ENCODE measurements around the gene COG8.

COG8 gene

GRCh38 chr16:69345923-69346322 is 6.6 kb upstream of the COG8 start:
- no peak for DNase-seq (ENCODE audit: low spot score)

DNA sequence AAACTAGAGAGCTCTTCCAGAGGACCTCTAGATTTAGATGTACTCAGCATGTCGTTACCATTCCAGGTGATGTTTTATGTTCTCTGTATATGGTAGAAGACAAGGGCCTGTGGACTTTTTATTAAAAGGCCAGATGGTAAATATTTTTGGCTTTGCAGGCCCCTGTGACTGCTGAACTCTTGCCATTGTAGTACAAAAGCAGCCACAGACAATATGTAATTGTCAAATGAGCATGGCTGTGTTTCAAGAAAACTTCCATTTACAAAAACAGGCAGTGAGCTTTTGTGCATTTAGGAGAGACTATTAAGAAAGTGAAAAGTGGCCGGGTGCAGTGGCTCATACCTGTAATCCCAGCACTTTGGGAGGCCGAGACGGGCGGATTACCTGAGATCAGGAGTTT is 4.8 kb upstream of the COG8 start:
- no peak for DNase-seq (ENCODE audit: low spot score)

GRCh38 chr16:69340095-69340644 is 806 bp upstream of the COG8 start:
- DNase-seq (ENCODE audit: low spot score): no peak

GRCh38 chr16:69338557-69339288 is 641 bp downstream of the COG8 start:
- no peak for DNase-seq (ENCODE audit: low spot score)

- no peak for DNase-seq (ENCODE audit: low spot score)
These were observed 4.7 kb downstream of the COG8 start for GRCh38 chr16:69334696-69335095.

DNA sequence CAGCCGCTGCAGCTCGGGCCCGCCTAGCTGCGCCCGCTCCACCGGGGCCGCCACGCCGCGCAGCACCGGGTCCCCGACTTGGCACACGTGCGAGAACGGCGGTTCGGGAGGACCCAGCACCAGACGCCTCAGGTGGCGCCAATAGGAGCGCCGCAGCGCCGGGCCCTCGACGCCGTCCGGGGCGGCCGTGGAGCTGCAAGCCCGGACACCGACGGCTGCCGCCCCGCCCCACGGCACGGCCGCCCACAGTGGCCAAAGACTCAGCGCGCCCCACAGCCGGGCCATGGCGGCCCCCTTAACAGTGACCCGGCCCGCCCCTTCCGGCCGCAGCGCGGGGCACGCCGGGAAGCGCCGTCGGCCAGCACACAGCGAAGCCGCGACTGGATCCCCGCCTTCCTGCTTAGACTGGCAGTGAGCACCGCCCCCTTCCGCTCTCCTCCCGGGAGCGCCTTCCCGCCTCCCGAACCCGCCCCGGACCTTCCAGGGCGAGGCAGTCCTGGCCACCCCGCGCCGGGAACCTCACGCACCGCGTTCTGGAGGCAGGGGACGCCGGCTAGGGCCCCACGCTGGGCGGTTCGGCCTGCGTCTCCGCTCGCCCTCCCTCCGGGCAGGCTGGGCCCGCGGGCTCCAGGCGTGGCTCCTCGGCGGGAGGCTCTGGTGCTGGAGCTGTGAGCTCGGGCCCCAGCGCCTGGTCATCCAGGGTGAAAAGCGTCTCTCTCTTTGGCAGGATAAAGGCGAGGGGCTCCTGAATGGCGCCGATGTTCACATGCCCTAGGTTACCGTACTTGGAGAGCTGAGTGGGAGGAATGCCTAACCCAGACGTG is 8.9 kb downstream of the COG8 start, which contains the start of gene PDF:
Gene PDF, minus strand, starts transcription at position 303 of the 824 bp plus-strand sequence. Its CDS starts 18 bp downstream, at position 285.
- DNase-seq (ENCODE audit: low spot score): peak; percentile 94

- peak; percentile 38 for DNase-seq (ENCODE audit: low spot score)
These were observed 9.7 kb downstream of the COG8 start for GRCh38 chr16:69329369-69330285.

DNA sequence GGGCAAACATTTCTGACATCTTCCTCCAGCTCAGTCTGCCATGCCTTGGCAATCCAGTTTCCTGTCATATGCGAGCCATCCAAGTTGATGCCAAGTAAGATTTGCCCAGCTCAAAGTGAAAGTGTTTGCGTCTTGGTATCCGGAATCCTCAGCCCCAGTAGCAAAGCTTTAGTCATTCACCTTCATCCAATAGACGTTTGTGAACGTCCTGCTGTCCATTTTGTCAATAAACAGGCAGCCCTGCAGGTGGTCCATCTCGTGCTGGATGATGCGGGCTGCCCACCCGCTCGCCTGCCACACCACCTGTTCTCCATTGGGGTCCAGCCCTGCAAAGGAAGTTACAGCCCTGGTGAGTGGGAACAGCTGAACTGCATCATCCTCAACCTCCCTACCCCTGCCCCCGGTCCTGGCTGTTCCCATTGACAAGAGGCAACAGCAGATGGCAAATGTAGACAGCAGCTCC is 10.5 kb downstream of the COG8 start:
- DNase-seq (ENCODE audit: low spot score): no peak

GRCh38 chr16:69327585-69328310 is 11.6 kb downstream of the COG8 start:
- DNase-seq (ENCODE audit: low spot score): no peak

GRCh38 chr16:69326172-69326873 is 13.0 kb downstream of the COG8 start:
- DNase-seq (ENCODE audit: low spot score): no peak

DNA sequence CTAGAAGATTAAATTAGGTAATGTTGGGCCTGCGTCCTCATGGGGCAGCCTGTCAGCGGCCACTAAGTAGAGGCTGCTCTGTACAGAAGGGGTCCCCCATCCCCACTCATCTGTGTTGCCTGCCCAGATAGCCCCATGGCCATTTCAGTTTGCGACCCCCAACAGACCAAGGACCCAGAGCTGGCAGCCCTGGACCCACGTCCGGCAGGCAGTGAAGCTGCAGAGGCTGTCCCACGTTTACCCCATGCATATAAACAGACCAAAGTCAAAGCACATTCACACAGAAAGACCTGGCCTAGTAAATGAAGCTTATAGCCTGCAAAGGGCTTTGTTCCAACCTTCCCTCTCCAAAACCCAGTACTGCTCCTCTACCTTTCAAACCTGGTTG is 13.6 kb downstream of the COG8 start:
- no peak for DNase-seq (ENCODE audit: low spot score)

GRCh38 chr16:69324585-69325253 is 14.6 kb downstream of the COG8 start:
- no peak for DNase-seq (ENCODE audit: low spot score)

- no peak for DNase-seq (ENCODE audit: low spot score)
These were observed 15.3 kb downstream of the COG8 start for GRCh38 chr16:69324013-69324531.

- no peak for DNase-seq (ENCODE audit: low spot score)
These were observed 15.9 kb downstream of the COG8 start for GRCh38 chr16:69323415-69323814.

- DNase-seq (ENCODE audit: low spot score): no peak
These were observed 17.0 kb downstream of the COG8 start for GRCh38 chr16:69322343-69322742.

GRCh38 chr16:69321080-69321479 is 18.3 kb downstream of the COG8 start:
- no peak for DNase-seq (ENCODE audit: low spot score)

DNA sequence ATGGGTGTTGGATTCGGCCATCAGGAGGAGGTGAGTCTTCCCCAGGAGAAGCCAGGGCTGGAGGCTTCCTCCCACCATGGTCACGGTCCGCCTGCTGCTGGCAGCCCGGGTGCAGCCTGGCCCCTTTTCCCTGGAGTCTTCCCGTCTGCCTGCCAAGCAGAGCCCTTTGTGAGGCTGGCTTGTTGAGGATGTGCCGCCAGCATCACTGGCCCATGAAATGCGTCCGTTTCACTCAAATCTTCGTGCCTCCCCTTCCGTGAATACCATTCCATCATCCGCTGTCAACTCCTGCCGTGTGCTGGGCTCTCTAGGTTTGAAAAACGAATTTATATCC is 18.7 kb downstream of the COG8 start:
- no peak for DNase-seq (ENCODE audit: low spot score)

GRCh38 chr16:69319826-69320739 is 19.3 kb downstream of the COG8 start:
- no peak for DNase-seq (ENCODE audit: low spot score)

GRCh38 chr16:69319381-69319780 is 20.0 kb downstream of the COG8 start:
- DNase-seq (ENCODE audit: low spot score): no peak
